ENCODE measurements around the gene FCHSD2.
"Not testable (repeated sequence)": the region's sequence is repeated elsewhere in the genome, so short reads cannot be mapped to it uniquely, and the experiment has no call there.

Gene FCHSD2

DNA sequence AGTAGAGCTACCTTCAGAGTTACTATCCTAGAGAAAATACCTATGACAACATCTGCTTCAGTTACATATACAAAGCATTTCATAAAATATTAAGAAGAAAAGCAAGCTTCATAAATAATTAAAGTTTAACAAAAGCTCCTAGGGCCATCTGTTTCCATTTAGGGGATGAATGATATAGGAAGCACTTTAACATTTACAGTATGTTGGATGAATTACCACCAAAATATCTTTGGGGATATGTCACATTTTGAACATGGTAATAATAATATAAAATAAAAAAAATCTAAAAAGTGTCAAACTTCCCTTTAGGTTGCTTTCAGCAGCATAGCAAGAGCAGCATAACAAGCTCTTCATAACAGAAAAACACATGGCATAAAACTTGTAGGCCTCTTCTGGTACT is 223.3 kb downstream of the FCHSD2 start:
- DNase-seq, result no peak

- no peak for DNase-seq
Measured at GRCh38 chr11:72912253-72912652, 229.9 kb downstream of the FCHSD2 start.

DNA sequence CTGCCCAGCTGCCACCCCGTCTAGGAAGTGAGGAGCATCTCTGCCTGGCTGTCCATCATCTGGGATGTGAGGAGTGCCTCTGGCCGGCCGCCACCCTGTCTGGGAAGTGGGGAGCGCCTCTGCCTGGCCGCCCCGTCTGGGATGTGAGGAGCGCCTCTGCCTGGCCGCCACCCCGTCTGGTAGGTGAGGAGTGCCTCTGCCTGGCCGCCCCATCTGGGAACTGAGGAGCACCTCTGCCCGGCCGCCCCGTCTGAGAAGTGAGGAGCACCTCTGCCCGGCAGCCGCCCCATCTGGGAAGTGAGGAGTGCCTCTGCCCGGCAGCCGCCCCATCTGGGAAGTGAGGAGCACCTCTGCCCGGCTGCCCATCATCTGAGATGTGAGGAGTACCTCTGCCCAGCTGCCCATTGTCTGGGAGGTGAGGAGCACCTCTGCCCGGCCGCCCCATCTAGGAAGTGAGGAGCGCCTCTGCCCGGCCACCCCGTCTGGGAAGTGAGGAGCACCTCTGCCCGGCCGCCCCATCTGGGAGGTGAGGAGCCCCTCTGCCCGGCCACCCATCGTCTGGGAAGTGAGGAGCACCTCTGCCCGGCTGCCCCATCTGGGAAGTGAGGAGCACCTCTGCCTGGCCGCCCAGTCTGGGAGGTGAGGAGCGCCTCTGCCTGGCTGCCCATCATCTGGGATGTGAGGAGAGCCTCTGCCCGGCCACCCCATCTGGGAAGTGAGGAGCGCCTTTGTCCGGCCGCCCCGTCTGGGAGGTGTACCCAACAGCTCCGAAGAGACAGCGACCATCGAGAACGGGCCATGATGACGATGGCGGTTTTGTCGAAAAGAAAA is 232.3 kb downstream of the FCHSD2 start:
- DNase-seq, result not testable (repeated sequence)

- DNase-seq, result no peak
Measured at GRCh38 chr11:72908032-72908676, 234.0 kb downstream of the FCHSD2 start.

- DNase-seq, result no peak
Measured at GRCh38 chr11:72904016-72904415, 238.1 kb downstream of the FCHSD2 start.

DNA sequence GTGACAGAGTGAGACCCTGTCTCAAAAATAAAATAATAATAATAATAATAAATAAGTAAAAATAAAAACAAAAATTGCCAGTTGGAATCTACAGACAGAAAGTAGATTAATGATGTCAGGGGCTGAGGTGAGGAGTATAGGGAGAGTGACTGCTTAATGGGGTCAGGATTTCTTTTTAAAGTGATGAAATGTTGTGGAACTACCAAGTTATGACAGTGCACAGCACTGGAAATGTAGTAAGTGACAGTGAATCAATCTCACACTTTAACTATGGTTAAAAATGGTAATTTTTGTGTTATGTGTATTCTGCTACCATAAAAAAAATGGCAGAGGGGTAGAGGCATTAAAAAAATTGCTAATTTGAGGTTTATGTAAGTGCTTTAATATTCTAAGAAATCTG is 240.7 kb downstream of the FCHSD2 start:
- no peak for DNase-seq

GRCh38 chr11:72900013-72900412 is 242.1 kb downstream of the FCHSD2 start:
- DNase-seq, result no peak

DNA sequence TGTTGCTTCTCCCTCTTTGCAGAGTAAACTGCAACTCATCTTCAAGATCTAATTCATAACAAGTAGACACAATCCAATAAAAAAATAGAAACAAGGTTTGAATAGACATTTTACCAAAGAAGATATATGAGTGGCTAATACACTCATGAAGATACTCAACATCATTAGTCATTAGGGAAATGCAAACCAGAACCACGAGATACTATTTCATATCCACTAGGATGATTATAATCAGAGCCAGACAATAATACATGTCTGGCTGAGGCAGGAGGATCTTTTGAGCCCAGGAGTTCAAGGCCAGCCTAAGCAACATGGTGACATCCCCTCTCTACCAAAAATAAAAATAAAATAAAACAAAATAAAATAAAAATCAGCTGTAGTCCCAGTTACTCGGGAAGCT is 242.9 kb downstream of the FCHSD2 start:
- DNase-seq, result no peak

- DNase-seq, result no peak
Measured at GRCh38 chr11:72897506-72897905, 244.6 kb downstream of the FCHSD2 start.

DNA sequence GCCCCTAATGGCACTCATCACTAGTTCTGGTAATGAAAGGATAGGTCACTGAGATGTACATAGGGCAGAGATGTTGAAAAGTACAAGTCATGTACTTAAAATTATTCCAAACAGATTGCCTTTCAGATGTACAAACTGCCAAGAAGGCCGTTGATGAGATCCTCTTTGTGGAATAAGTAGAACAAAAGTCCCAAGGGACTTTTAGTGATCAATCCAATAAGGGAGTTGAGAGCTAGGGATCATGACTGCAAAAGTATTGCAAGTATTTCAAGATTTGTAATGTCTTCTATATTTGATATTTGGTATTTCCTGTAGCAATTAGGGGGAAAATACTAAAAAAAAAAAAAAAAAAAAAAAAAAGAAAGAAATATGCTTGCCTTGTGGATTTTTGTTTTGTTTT is 245.7 kb downstream of the FCHSD2 start:
- DNase-seq, result no peak

- no peak for DNase-seq
Measured at GRCh38 chr11:72890881-72891280, 251.2 kb downstream of the FCHSD2 start.

DNA sequence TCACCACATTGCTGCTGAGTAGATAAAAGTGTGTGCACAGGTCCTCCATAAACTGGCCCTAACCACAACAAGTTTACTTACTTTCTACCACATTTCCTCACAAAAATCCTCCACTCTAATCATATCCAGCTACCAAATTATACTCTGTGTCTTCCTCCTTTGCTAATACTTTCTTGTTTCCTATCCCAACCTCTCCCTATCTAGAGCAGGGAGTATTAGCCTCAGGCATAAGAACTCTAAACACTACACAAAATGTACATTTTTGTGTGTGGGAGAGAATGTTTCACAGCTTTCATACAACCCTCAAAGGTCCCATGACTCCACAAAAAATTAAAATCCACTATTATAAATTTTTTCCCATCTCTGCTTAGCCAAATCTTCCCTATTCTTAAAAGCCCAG is 255.5 kb downstream of the FCHSD2 start:
- no peak for DNase-seq

GRCh38 chr11:72885749-72886609 is 256.1 kb downstream of the FCHSD2 start:
- no peak for DNase-seq

- DNase-seq, result no peak
Measured at GRCh38 chr11:72876147-72876546, 266.0 kb downstream of the FCHSD2 start.

GRCh38 chr11:72875736-72876135 is 266.4 kb downstream of the FCHSD2 start:
- no peak for DNase-seq

- no peak for DNase-seq
Measured at GRCh38 chr11:72872012-72872411, 270.1 kb downstream of the FCHSD2 start.

- DNase-seq, result no peak
Measured at GRCh38 chr11:72871119-72871518, 271.0 kb downstream of the FCHSD2 start.

DNA sequence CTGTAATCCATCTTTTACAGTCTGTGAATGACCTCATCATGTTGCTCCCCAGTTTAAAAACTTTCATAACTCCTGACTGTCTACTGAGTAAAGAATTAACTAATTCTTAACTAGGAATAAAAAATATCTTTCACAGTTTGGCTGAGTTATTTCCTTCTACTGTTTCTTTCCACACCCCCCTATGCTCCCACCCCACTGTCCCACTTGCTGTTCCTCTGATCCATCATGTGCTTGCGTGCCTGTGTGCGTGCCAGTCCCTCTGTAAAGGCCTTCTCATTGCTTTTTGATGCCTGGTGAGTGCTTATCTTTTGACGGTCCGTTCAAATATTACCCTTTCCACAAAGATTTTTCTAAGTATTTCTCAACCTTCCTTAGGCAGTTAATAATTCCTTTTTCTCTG is 272.3 kb downstream of the FCHSD2 start:
- DNase-seq, result no peak

DNA sequence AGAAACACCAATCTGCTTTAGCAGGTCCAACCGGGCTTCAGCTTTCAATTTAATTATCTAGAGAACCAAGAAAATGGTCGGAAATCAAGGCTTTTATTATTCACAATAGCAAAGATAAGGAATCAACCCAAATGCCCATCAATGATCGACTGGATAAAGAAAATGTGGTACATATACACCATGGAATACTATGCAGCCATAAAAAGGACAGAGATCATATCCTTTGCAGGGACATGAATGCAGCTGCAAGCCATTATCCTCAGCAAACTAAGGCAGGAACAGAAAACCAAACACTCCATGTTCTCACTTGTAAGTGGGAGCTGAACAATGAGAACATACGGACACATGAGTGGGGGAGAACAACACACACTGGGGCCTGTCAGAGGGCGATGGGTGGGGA is 274.1 kb downstream of the FCHSD2 start:
- DNase-seq, result no peak

GRCh38 chr11:72864702-72865655 is 277.1 kb downstream of the FCHSD2 start:
- DNase-seq, result no peak

GRCh38 chr11:72863916-72864315 is 278.2 kb downstream of the FCHSD2 start:
- no peak for DNase-seq

- DNase-seq, result no peak
Measured at GRCh38 chr11:72863091-72863490, 279.0 kb downstream of the FCHSD2 start.
